AG04449 (cell line): ENCODE results near the gene MAP6.

Experiments
- CTCF ChIA-PET: fragments of 350-600 bp; formaldehyde crosslinking; extraction: SDS; loops from one replicate; lab custom pipeline; 2021; ENCODE audit warnings: antibody characterized with exemption; lab: Yijun Ruan, JAX
- POLR2A ChIA-PET: fragments of 400-600, 350-600 bp; formaldehyde crosslinking; extraction: SDS; loops from one replicate; lab custom pipeline; 2020; ENCODE audit warnings: antibody characterized with exemption, inconsistent platforms; lab: Yijun Ruan, JAX
- DNase-seq: peaks from one replicate; pipeline ENCODE4 v3.0.0-alpha.2; 2010; ENCODE audit warnings: low read depth, low spot score
- H3K4me3 ChIP-seq: 2 replicates; pipeline ENCODE4 v1.5.1; 2011; ENCODE audit warnings: low read depth, mild to moderate bottlenecking, control low read depth, low read length
- CTCF ChIP-seq: IDR thresholded peaks from one replicate; pipeline ENCODE4 v1.5.1; 2011; ENCODE audit warnings: mild to moderate bottlenecking, moderate library complexity, low read length, control low read depth, inconsistent platforms; ENCODE audit not compliant: insufficient read depth; ENCODE audit errors: missing control alignments

MAP6 gene

DNA sequence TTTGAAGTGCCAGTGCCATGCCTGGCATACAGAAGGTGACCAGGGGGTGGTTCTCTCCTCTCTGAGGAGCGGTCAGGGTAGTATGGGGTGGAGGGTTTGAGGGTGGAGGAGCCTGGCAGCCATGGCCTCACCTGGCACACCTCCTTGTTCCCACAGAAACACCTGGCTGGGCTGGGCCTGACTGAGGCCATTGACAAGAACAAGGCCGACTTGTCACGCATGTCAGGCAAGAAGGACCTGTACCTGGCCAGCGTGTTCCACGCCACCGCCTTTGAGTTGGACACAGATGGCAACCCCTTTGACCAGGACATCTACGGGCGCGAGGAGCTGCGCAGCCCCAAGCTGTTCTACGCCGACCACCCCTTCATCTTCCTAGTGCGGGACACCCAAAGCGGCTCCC, 97.2 kb downstream of the MAP6 start:
- no peak for TF ChIP-seq CTCF
- ChIA-PET POLR2A (interaction anchor here (1.6 to 9.8 kb wide), 2 partner anchors 9 to 18 kb away, joined by 8 to 79 read pairs; partner anchors contain the start of gene SERPINH1), CTCF (interaction anchor here (1.2 kb wide), 2 partner anchors 18 to 21 kb away, joined by 3 read pairs; no protein-coding TSS in a partner anchor)
- H3K4me3 ChIP-seq, result no peak overlapping the region
- no peak for DNase-seq

DNA sequence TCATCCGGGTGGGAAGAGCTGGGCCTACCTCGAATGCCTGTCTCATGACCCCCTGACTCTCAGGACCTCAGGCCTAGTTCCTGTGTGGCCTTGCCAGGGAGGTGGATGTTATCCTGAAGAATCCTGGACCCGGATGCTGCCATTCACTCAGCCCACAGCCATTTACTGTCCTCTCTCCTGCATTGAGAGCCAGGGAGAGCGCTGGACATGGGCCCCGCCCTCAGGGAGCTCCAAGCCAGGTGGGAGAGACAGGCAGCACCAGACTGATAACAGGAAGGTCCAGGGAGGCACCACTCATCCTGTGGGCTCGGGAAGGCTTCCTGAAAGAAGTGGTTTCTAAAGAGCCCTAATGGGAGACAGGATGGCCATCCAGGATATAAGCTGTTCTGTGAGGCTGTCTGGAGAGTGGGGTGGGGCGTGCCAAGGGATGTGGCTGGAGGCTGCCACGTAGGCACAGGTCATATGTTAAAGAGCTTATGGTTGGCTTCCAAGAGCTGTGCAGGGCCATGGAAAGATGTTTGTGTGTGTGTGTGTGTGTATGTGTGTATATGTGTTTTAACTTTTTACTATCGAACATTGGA, 98.2 kb downstream of the MAP6 start:
- ChIA-PET CTCF (interaction anchor here (0.9 to 2.9 kb wide), 4 partner anchors 19 to 26 kb away, joined by 3 to 10 read pairs (median 6); no protein-coding TSS in a partner anchor), POLR2A (interaction anchor here (1.3 to 9.8 kb wide), 3 partner anchors 8 to 17 kb away, joined by 8 to 79 read pairs (median 11); partner anchors contain the start of gene SERPINH1)
- no peak for DNase-seq
- no peak for TF ChIP-seq CTCF
- no peak overlapping the region for H3K4me3 ChIP-seq

GRCh38 chr11:75568616-75569219, 100.1 kb downstream of the MAP6 start:
- ChIA-PET CTCF (interaction anchor here (1.2 to 7.1 kb wide), 4 partner anchors 9 to 180 kb away, joined by 3 to 96 read pairs (median 8); no protein-coding TSS in a partner anchor), POLR2A (interaction anchor here (1.0 to 9.8 kb wide), 4 partner anchors 9 to 169 kb away, joined by 3 to 168 read pairs (median 42); no protein-coding TSS in a partner anchor)
- peak overlapping the region; percentile 8; the same call in 1 of the 2 replicates for H3K4me3 ChIP-seq
- no peak for TF ChIP-seq CTCF
- DNase-seq, result no peak

DNA sequence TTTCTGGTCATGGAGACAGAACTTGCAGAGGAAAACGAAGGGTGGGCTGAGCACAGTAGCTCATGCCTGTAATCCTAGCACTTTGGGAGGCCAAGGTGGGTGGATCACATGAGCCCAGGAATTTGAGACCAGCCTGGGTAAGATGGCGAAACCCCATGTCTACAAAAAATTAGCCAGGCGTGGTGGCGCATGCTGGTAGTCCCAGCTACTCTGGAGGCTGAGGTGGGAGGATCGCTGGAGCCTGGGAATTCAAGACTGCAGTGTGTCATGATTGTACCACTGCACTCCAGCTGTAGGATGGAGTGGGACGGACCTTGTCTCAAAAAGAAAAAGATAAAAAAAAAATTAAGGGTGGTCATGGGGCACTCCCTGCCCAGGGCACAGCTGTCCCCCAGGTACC, 100.9 kb downstream of the MAP6 start:
- ChIA-PET CTCF (interaction anchor here (1.0 to 7.1 kb wide), 3 partner anchors 10 to 21 kb away, joined by 3 to 96 read pairs (median 8); no protein-coding TSS in a partner anchor), POLR2A (interaction anchor here (1.0 to 7.4 kb wide), 4 partner anchors 9 to 168 kb away, joined by 3 to 168 read pairs (median 6); no protein-coding TSS in a partner anchor)
- DNase-seq, result no peak
- H3K4me3 ChIP-seq, result peak overlapping the region; percentile 8
- TF ChIP-seq CTCF, result no peak

- peak overlapping the region; percentile 91 for H3K4me3 ChIP-seq
- CTCF ChIA-PET, result interaction anchor here (1.0 to 7.1 kb wide), 4 partner anchors 11 to 32 kb away, joined by 3 to 96 read pairs (median 6); no protein-coding TSS in a partner anchor
- POLR2A ChIA-PET, result interaction anchor here (2.5 to 7.4 kb wide), 3 partner anchors 9 to 13 kb away, joined by 9 to 168 read pairs (median 79); no protein-coding TSS in a partner anchor
- no peak for TF ChIP-seq CTCF
- DNase-seq, result no peak
Observed at GRCh38 chr11:75566763-75567279, 102.0 kb downstream of the MAP6 start.
